Mesothelial cell of epicardium (in vitro differentiated cells): Measurements from ENCODE around the gene MRPL10. TPM values are rescaled to one million over a fixed set of nuclear protein-coding genes. Genes with fewer than 3 reads are reported as not detected.

Experiments used
- DNase-seq, 2 experiments: peaks; one replicate each; pipeline ENCODE4 v3.0.0; 2021; ENCODE audit warnings: low spot score in 2 of 2; ENCODE audit not compliant: unreplicated experiment in 2 of 2
- H3K27ac Mint-ChIP-seq: 2 replicates; pipeline ENCODE4 v1.8.0; 2021; ENCODE audit warnings: mixed read lengths
- H3K27me3 Mint-ChIP-seq: 2 replicates; pipeline ENCODE4 v1.8.0; 2021; ENCODE audit warnings: low read depth, mixed read lengths
- H3K36me3 Mint-ChIP-seq: 2 replicates; pipeline ENCODE4 v1.8.0; 2021; ENCODE audit warnings: mixed read lengths
- H3K4me1 Mint-ChIP-seq: 2 replicates; pipeline ENCODE4 v1.8.0; 2021; ENCODE audit warnings: mixed read lengths
- H3K4me3 Mint-ChIP-seq: 2 replicates; pipeline ENCODE4 v1.8.0; 2021; ENCODE audit warnings: mild to moderate bottlenecking, moderate library complexity, mixed read lengths
- H3K9me3 Mint-ChIP-seq: 2 replicates; pipeline ENCODE4 v1.8.0; 2021; ENCODE audit warnings: mixed read lengths
- CTCF ChIP-seq: fragments of 200-600 bp; sonication (generic); IDR thresholded peaks from one replicate; pipeline ENCODE4 v1.5.0; 2021; ENCODE audit warnings: antibody characterized with exemption; ENCODE audit not compliant: unreplicated experiment
- total RNA-seq: library from RNA; stranded (reverse); gene quantifications from 3 replicates; pipeline ENCODE4 v1.2.1, GENCODE V29; 2021

MRPL10 gene
- total RNA-seq, 1 donor from 2014 or later, result 41.0 TPM

GRCh38 chr17:47877368-47878034 is 46.2 kb upstream of the MRPL10 start:
- Mint-ChIP-seq H3K27me3 (no peaks in the 10 kb centered on the region), H3K4me3 (peak overlapping the region; percentile 29), H3K9me3 (no peaks in the 10 kb centered on the region), H3K4me1 (peaks cover 68% of the 10 kb centered on the region), H3K27ac (peak overlapping the region; percentile 78), H3K36me3 (no peaks in the 10 kb centered on the region)
- TF ChIP-seq CTCF, result no peak
- peak in 1 of 2 experiments; percentile 50 for DNase-seq

GRCh38 chr17:47875011-47875985 is 44.0 kb upstream of the MRPL10 start:
- H3K4me1 Mint-ChIP-seq, result peaks cover 64% of the 10 kb centered on the region
- peak overlapping the region; percentile 73 for H3K27ac Mint-ChIP-seq
- no peak for TF ChIP-seq CTCF
- DNase-seq, result no peak
- no peak overlapping the region for H3K4me3 Mint-ChIP-seq
- H3K27me3 Mint-ChIP-seq, result peaks cover 6% of the 10 kb centered on the region
- H3K36me3 Mint-ChIP-seq, result no peaks in the 10 kb centered on the region
- no peaks in the 10 kb centered on the region for H3K9me3 Mint-ChIP-seq

- Mint-ChIP-seq H3K27me3 (peaks cover 7% of the 10 kb centered on the region), H3K4me3 (peak overlapping the region; percentile 27), H3K4me1 (peaks cover 64% of the 10 kb centered on the region), H3K36me3 (no peaks in the 10 kb centered on the region), H3K9me3 (no peaks in the 10 kb centered on the region), H3K27ac (peak overlapping the region; percentile 40)
- DNase-seq, result no peak
- no peak for TF ChIP-seq CTCF
Observed at GRCh38 chr17:47873200-47874090, 42.1 kb upstream of the MRPL10 start.

- Mint-ChIP-seq H3K4me1 (peaks cover 56% of the 10 kb centered on the region), H3K9me3 (no peaks in the 10 kb centered on the region), H3K27me3 (peaks cover 9% of the 10 kb centered on the region), H3K27ac (peak overlapping the region; percentile 40), H3K36me3 (no peaks in the 10 kb centered on the region), H3K4me3 (peak overlapping the region; percentile 27)
- no peak for DNase-seq
- no peak for TF ChIP-seq CTCF
Observed at GRCh38 chr17:47872651-47873161, 41.4 kb upstream of the MRPL10 start.
